Smooth muscle cell (in vitro differentiated cells): ENCODE results near the gene TTC28. TPM values are rescaled to one million over a fixed set of nuclear protein-coding genes. Genes with fewer than 3 reads are reported as not detected.

Source experiments
- DNase-seq: peaks from one replicate; lab custom pipeline; 2025; ENCODE audit not compliant: unreplicated experiment; lab: John Stamatoyannopoulos, UW
- H2AFZ ChIP-seq: fragments of 200-600 bp; sonication (generic); 2 replicates; pipeline ENCODE4 v1.6.0; 2016; ENCODE audit warnings: antibody characterized with exemption, low read depth, mild to moderate bottlenecking
- H3F3A ChIP-seq: fragments of 200-600 bp; sonication (generic); 2 replicates; pipeline ENCODE4 v1.6.0; 2017; ENCODE audit warnings: antibody characterized with exemption, low read depth
- H3K27ac ChIP-seq: fragments of 200-600 bp; sonication (generic); 2 replicates; pipeline ENCODE4 v1.5.1; 2016; ENCODE audit warnings: low read depth, mild to moderate bottlenecking
- H3K27me3 ChIP-seq: fragments of 200-600 bp; sonication (generic); 2 replicates; pipeline ENCODE4 v1.6.1; 2016; ENCODE audit warnings: low read depth, mild to moderate bottlenecking
- H3K36me3 ChIP-seq: fragments of 200-600 bp; sonication (generic); 2 replicates; pipeline ENCODE4 v1.5.1; 2016; ENCODE audit warnings: low read depth
- H3K4me1 ChIP-seq: fragments of 200-600 bp; sonication (generic); 2 replicates; pipeline ENCODE4 v1.5.1; 2016; ENCODE audit warnings: low read depth
- H3K4me2 ChIP-seq: fragments of 200-600 bp; sonication (generic); 2 replicates; pipeline ENCODE4 v1.6.0; 2016; ENCODE audit warnings: mild to moderate bottlenecking
- H3K4me3 ChIP-seq: fragments of 200-600 bp; sonication (generic); 2 replicates; pipeline ENCODE4 v1.5.1; 2016; ENCODE audit warnings: mild to moderate bottlenecking
- H3K79me2 ChIP-seq: fragments of 200-600 bp; sonication (generic); 2 replicates; pipeline ENCODE4 v1.6.0; 2016; ENCODE audit warnings: low read depth, mild to moderate bottlenecking
- H3K9ac ChIP-seq: fragments of 200-600 bp; sonication (generic); 2 replicates; pipeline ENCODE4 v1.6.0; 2016; ENCODE audit warnings: low read depth
- H3K9me3 ChIP-seq: fragments of 200-600 bp; sonication (generic); replicated peaks from 2 replicates; pipeline ENCODE4 v1.5.1; 2016; ENCODE audit warnings: low read depth
- H4K20me1 ChIP-seq: fragments of 200-600 bp; sonication (generic); 2 replicates; pipeline ENCODE4 v1.6.0; 2016; ENCODE audit warnings: low read depth
- CTCF ChIP-seq: fragments of 200-600 bp; sonication (generic); IDR thresholded peaks from 2 replicates; pipeline ENCODE4 v1.5.1; 2017; ENCODE audit warnings: borderline replicate concordance, mild to moderate bottlenecking, antibody characterized with exemption; ENCODE audit not compliant: insufficient read depth, poor library complexity, severe bottlenecking
- WGBS: methylation state at CpG from one replicate; pipeline ENCODE4 v1.1.7; 2016; ENCODE audit warnings: low lambda C conversion rate; 5-methylcytosine and 5-hydroxymethylcytosine counted together
- polyA plus RNA-seq: library from polyadenylated mRNA; unstranded; fragments of >200 nt; fragmentation: Nextera tagmentation; extraction: Ambion mirVana; gene quantifications from 2 replicates; pipeline ENCODE4 v1.2.1, GENCODE V29; 2016
- total RNA-seq: library from RNA; depleted of rRNA; stranded (reverse); fragments of >200 nt; gene quantifications from 2 replicates; pipeline ENCODE4 v1.2.3, GENCODE V29; 2014

Gene TTC28
- total and polyA plus RNA-seq, 2 experiments from 2014 or later, result 6.3 to 17.9 TPM

- Histone ChIP-seq H3K9me3 (no peaks in the 10 kb centered on the region), H2AFZ (no peak overlapping the region), H3K27ac (no peak overlapping the region), H4K20me1 (no peaks in the 10 kb centered on the region), H3K79me2 (no peaks in the 10 kb centered on the region), H3K4me1 (no peaks in the 10 kb centered on the region), H3K27me3 (no peaks in the 10 kb centered on the region), H3K4me3 (no peak overlapping the region), H3K9ac (no peak overlapping the region), H3F3A (no peaks in the 10 kb centered on the region), H3K4me2 (no peak overlapping the region), H3K36me3 (no peaks in the 10 kb centered on the region)
- DNase-seq, result no peak
- TF ChIP-seq CTCF, result no peak
- 79% methylated on average over 7 of the region's 7 CpGs for WGBS
These were observed 455.8 kb downstream of the TTC28 start for GRCh38 chr22:28223826-28224225.

GRCh38 chr22:28222976-28223745, 456.5 kb downstream of the TTC28 start:
- H4K20me1 ChIP-seq, result no peaks in the 10 kb centered on the region
- no peak overlapping the region for H3K9ac ChIP-seq
- H2AFZ ChIP-seq, result no peak overlapping the region
- H3K4me3 ChIP-seq, result no peak overlapping the region
- no peaks in the 10 kb centered on the region for H3K36me3 ChIP-seq
- no peak for DNase-seq
- no peak overlapping the region for H3K4me2 ChIP-seq
- WGBS, result 66% methylated on average over 3 of the region's 3 CpGs
- no peaks in the 10 kb centered on the region for H3K9me3 ChIP-seq
- no peaks in the 10 kb centered on the region for H3K27me3 ChIP-seq
- H3K4me1 ChIP-seq, result no peaks in the 10 kb centered on the region
- no peaks in the 10 kb centered on the region for H3K79me2 ChIP-seq
- TF ChIP-seq CTCF, result no peak
- no peaks in the 10 kb centered on the region for H3F3A ChIP-seq
- no peak overlapping the region for H3K27ac ChIP-seq

- Histone ChIP-seq H3K4me2 (no peak overlapping the region), H2AFZ (no peak overlapping the region), H3K79me2 (no peaks in the 10 kb centered on the region), H3K27ac (no peak overlapping the region), H3F3A (no peaks in the 10 kb centered on the region), H3K36me3 (no peaks in the 10 kb centered on the region), H3K4me1 (no peaks in the 10 kb centered on the region), H3K9me3 (no peaks in the 10 kb centered on the region), H3K4me3 (no peak overlapping the region), H4K20me1 (no peaks in the 10 kb centered on the region), H3K9ac (no peak overlapping the region), H3K27me3 (no peaks in the 10 kb centered on the region)
- TF ChIP-seq CTCF, result no peak
- 96% methylated on average over 2 of the region's 2 CpGs for WGBS
- no peak for DNase-seq
These were observed 457.1 kb downstream of the TTC28 start for GRCh38 chr22:28222571-28222970.

- H3F3A ChIP-seq, result no peaks in the 10 kb centered on the region
- H3K4me3 ChIP-seq, result no peak overlapping the region
- H3K9ac ChIP-seq, result no peak overlapping the region
- H3K27me3 ChIP-seq, result no peaks in the 10 kb centered on the region
- no peak overlapping the region for H3K4me2 ChIP-seq
- no peak overlapping the region for H2AFZ ChIP-seq
- no peaks in the 10 kb centered on the region for H3K4me1 ChIP-seq
- no peaks in the 10 kb centered on the region for H3K9me3 ChIP-seq
- WGBS, result 86% methylated on average over 3 of the region's 3 CpGs
- no peak for TF ChIP-seq CTCF
- no peaks in the 10 kb centered on the region for H4K20me1 ChIP-seq
- no peak overlapping the region for H3K27ac ChIP-seq
- H3K79me2 ChIP-seq, result no peaks in the 10 kb centered on the region
- no peaks in the 10 kb centered on the region for H3K36me3 ChIP-seq
- no peak for DNase-seq
These were observed 457.6 kb downstream of the TTC28 start for GRCh38 chr22:28222052-28222451.
